Measurements from ENCODE around the gene ETV6.

The ETV6 gene

GRCh38 chr12:11752403-11753149 is 103.1 kb downstream of the ETV6 start:
- no peak for DNase-seq (ENCODE audit: low read depth)
- no peak overlapping the region for H3K4me3 ChIP-seq (replicated peaks; ENCODE audit: low read depth, low read length)
- no peak for TF ChIP-seq CTCF (IDR thresholded peaks at IDR 0.05; ENCODE audit: low read length, missing control alignments)

- TF ChIP-seq CTCF (IDR thresholded peaks at IDR 0.05; ENCODE audit: low read length, missing control alignments) = no peak
- no peak overlapping the region for H3K4me3 ChIP-seq (replicated peaks; ENCODE audit: low read depth, low read length)
- no peak for DNase-seq (ENCODE audit: low read depth)
Observed at GRCh38 chr12:11753150-11753499, 103.7 kb downstream of the ETV6 start.

GRCh38 chr12:11753826-11754225 is 104.4 kb downstream of the ETV6 start:
- no peak for TF ChIP-seq CTCF (IDR thresholded peaks at IDR 0.05; ENCODE audit: low read length, missing control alignments)
- DNase-seq (ENCODE audit: low read depth) = no peak
- H3K4me3 ChIP-seq (replicated peaks; ENCODE audit: low read depth, low read length) = no peak overlapping the region

- no peak overlapping the region for H3K4me3 ChIP-seq (replicated peaks; ENCODE audit: low read depth, low read length)
- TF ChIP-seq CTCF (IDR thresholded peaks at IDR 0.05; ENCODE audit: low read length, missing control alignments) = no peak
- DNase-seq (ENCODE audit: low read depth) = no peak
Observed at GRCh38 chr12:11754256-11754655, 104.8 kb downstream of the ETV6 start.

- TF ChIP-seq CTCF (IDR thresholded peaks at IDR 0.05; ENCODE audit: low read length, missing control alignments) = no peak
- H3K4me3 ChIP-seq (replicated peaks; ENCODE audit: low read depth, low read length) = no peak overlapping the region
- DNase-seq (ENCODE audit: low read depth) = peak; percentile 29
Observed at GRCh38 chr12:11755302-11755930, 105.9 kb downstream of the ETV6 start.

GRCh38 chr12:11756022-11756421 is 106.5 kb downstream of the ETV6 start:
- no peak for TF ChIP-seq CTCF (IDR thresholded peaks at IDR 0.05; ENCODE audit: low read length, missing control alignments)
- H3K4me3 ChIP-seq (replicated peaks; ENCODE audit: low read depth, low read length) = no peak overlapping the region
- no peak for DNase-seq (ENCODE audit: low read depth)

- DNase-seq (ENCODE audit: low read depth) = no peak
- H3K4me3 ChIP-seq (replicated peaks; ENCODE audit: low read depth, low read length) = no peak overlapping the region
- TF ChIP-seq CTCF (IDR thresholded peaks at IDR 0.05; ENCODE audit: low read length, missing control alignments) = no peak
Observed at GRCh38 chr12:11756523-11756922, 107.0 kb downstream of the ETV6 start.
